ENCODE results near the gene VDAC2. TPM values are rescaled to one million over a fixed set of nuclear protein-coding genes. Genes with fewer than 3 reads are reported as not detected.
A peak's percentile ranks its signal among the peaks of the same experiment; 100 is the strongest.

Gene VDAC2
- total RNA-seq, 2 donors from 2014 or later = 160 to 187 TPM

DNA sequence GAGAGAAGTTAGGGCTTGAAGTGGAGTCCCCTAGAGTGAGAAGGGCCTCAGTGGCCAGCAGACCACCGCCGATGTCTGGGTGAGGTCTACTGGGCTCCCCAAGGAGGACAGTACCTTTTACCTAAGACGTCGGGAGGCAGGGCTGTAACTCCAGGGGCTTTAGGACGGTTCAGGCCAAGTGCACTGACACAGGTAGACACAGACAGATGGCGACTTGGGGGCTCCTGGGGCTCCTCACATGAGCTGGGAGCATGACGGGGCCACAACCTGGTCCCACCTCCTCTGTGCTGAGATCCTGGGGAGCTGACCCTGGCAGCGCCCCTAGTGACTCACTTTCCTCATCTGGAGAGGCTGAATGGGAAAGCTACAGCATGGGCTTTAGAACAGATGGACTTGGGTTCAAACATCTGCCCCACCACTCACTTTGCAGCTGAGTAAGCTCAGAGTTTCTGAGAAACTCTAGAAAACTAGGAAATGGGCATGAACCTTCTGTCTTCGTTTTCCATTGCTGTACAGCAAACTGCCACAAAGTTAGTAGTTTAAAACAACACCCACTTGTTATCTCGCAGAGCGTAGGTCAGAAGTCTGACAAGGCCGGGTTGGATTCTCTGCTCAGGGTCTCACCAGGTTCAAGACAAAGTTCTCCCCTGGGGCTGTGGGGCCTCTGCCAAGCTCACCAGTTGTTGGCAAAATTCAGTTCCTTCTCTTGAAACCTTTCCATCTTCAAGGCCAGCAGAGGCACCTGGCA is 29.9 kb downstream of the VDAC2 start:
- ATAC-seq = no peak
- peaks cover 2 to 6% of the 10 kb centered on the region in 2 donors for H3K4me1 Mint-ChIP-seq (ENCODE audit: low read depth in 2 of 2)

GRCh38 chr10:75243426-75243825 is 32.8 kb downstream of the VDAC2 start:
- H3K27ac Mint-ChIP-seq = no peak overlapping the region
- H3K4me3 Mint-ChIP-seq = no peak overlapping the region
- H3K4me1 Mint-ChIP-seq (ENCODE audit: low read depth in 2 of 2) = no peaks in the 10 kb centered on the region

More for the DNA sequence above, 29.9 kb downstream of the VDAC2 start:
- Mint-ChIP-seq H3K9me3 (no peaks in the 10 kb centered on the region), H3K4me3 (no peak overlapping the region), H3K27me3 (no peaks in the 10 kb centered on the region), H3K27ac (no peak overlapping the region), H3K36me3 (no peaks in the 10 kb centered on the region)
- no peak for DNase-seq (ENCODE audit: low spot score)

DNA sequence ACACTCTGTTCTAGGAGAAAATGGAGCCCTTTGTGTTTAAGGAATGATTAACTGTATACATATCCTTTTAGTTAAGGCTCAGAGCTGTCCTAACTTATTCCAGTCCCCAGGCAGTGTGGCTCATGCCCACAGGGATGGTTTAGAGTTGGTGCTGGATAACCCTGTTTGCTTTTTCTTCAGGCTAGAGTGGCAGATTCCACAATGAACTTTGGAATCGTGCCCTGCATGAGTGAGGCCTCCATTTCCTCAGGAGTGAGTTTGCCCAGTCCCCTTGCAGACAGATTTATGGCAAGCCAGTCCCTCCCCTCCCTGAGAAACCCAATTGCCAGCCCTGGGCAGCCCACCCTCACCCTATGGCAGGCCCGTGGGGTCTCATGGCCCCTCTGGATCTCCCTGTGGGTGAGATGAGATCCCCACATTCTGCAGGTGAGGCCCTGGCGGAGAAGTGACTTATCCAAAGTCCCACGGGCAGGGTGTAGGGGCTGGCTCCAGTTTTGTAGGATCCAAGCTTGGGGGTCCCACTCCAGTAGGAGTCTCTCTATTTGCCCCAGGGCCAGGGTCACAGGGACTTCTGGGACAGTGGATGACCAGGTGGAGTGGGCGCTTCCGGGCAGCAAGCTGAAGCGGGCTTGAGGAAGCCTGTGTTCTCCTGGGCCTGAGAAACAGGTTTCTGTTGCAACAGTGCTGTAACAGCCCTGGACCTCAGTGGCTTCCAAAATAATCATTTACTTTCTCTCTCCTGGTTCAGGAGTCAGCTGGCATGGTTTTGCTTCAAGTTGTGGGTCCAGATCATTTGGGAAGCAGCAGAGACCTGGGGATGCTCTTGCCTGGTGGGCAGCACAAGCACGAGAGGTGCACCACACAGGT is 34.1 kb downstream of the VDAC2 start:
- H3K27ac Mint-ChIP-seq = no peak overlapping the region
- H3K27me3 Mint-ChIP-seq = no peaks in the 10 kb centered on the region
- no peaks in the 10 kb centered on the region for H3K9me3 Mint-ChIP-seq
- no peaks in the 10 kb centered on the region for H3K36me3 Mint-ChIP-seq
- H3K4me3 Mint-ChIP-seq = no peak overlapping the region
- H3K4me1 Mint-ChIP-seq (ENCODE audit: low read depth in 2 of 2) = no peaks in the 10 kb centered on the region
- ATAC-seq = no peak
- no peak for DNase-seq (ENCODE audit: low spot score)

More at GRCh38 chr10:75243426-75243825, 32.8 kb downstream of the VDAC2 start:
- no peak for ATAC-seq
- Mint-ChIP-seq H3K36me3 (no peaks in the 10 kb centered on the region), H3K9me3 (no peaks in the 10 kb centered on the region), H3K27me3 (no peaks in the 10 kb centered on the region)
- no peak for DNase-seq (ENCODE audit: low spot score)

- peaks cover 0 to 2% of the 10 kb centered on the region in 2 donors for H3K27me3 Mint-ChIP-seq
- ATAC-seq = no peak
- no peak for DNase-seq (ENCODE audit: low spot score)
- no peaks in the 10 kb centered on the region for H3K4me1 Mint-ChIP-seq (ENCODE audit: low read depth in 2 of 2)
- H3K27ac Mint-ChIP-seq = no peak overlapping the region
- no peaks in the 10 kb centered on the region for H3K36me3 Mint-ChIP-seq
- no peak overlapping the region for H3K4me3 Mint-ChIP-seq
- no peaks in the 10 kb centered on the region for H3K9me3 Mint-ChIP-seq
Measured at GRCh38 chr10:75245354-75246250, 35.0 kb downstream of the VDAC2 start.

- no peak overlapping the region for H3K4me3 Mint-ChIP-seq
- no peak overlapping the region for H3K27ac Mint-ChIP-seq
- no peak for ATAC-seq
- H3K27me3 Mint-ChIP-seq = peaks cover 0 to 2% of the 10 kb centered on the region in 2 donors
- H3K4me1 Mint-ChIP-seq (ENCODE audit: low read depth in 2 of 2) = no peaks in the 10 kb centered on the region
- no peaks in the 10 kb centered on the region for H3K36me3 Mint-ChIP-seq
- no peaks in the 10 kb centered on the region for H3K9me3 Mint-ChIP-seq
- no peak for DNase-seq (ENCODE audit: low spot score)
Measured at GRCh38 chr10:75246506-75246905, 35.9 kb downstream of the VDAC2 start.

DNA sequence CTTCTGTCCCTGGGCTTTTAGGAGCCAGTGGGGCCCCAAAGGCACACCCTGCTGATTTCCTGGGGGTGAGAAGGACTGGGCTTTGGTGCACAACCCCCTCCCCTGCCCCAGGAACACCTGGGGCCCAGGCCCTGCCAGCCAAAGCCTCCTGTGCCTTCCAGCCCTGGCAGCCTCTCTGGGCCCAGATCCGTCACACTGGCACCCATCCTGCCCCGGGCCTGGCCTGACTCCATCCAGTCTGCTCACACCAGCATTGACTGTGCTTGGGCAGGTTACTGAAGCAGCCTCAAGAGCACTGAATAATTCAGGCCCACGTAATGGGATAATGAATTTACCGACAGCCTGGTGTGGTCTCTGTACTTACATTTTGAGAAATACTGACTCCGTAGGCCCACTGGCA is 37.2 kb downstream of the VDAC2 start:
- H3K27me3 Mint-ChIP-seq = peaks cover 0 to 2% of the 10 kb centered on the region in 2 donors
- H3K36me3 Mint-ChIP-seq = peaks cover 3% of the 10 kb centered on the region
- no peak overlapping the region for H3K27ac Mint-ChIP-seq
- no peak for DNase-seq (ENCODE audit: low spot score)
- H3K4me1 Mint-ChIP-seq (ENCODE audit: low read depth in 2 of 2) = no peaks in the 10 kb centered on the region
- ATAC-seq = no peak
- no peak overlapping the region for H3K4me3 Mint-ChIP-seq
- no peaks in the 10 kb centered on the region for H3K9me3 Mint-ChIP-seq

GRCh38 chr10:75250934-75251333 is 40.3 kb downstream of the VDAC2 start:
- no peak overlapping the region for H3K4me3 Mint-ChIP-seq
- peaks cover 5% of the 10 kb centered on the region for H3K9me3 Mint-ChIP-seq
- peaks cover 18% of the 10 kb centered on the region for H3K36me3 Mint-ChIP-seq
- DNase-seq (ENCODE audit: low spot score) = no peak
- ATAC-seq = no peak
- no peaks in the 10 kb centered on the region for H3K4me1 Mint-ChIP-seq (ENCODE audit: low read depth in 2 of 2)
- H3K27me3 Mint-ChIP-seq = peaks cover 0 to 2% of the 10 kb centered on the region in 2 donors
- H3K27ac Mint-ChIP-seq = no peak overlapping the region

DNA sequence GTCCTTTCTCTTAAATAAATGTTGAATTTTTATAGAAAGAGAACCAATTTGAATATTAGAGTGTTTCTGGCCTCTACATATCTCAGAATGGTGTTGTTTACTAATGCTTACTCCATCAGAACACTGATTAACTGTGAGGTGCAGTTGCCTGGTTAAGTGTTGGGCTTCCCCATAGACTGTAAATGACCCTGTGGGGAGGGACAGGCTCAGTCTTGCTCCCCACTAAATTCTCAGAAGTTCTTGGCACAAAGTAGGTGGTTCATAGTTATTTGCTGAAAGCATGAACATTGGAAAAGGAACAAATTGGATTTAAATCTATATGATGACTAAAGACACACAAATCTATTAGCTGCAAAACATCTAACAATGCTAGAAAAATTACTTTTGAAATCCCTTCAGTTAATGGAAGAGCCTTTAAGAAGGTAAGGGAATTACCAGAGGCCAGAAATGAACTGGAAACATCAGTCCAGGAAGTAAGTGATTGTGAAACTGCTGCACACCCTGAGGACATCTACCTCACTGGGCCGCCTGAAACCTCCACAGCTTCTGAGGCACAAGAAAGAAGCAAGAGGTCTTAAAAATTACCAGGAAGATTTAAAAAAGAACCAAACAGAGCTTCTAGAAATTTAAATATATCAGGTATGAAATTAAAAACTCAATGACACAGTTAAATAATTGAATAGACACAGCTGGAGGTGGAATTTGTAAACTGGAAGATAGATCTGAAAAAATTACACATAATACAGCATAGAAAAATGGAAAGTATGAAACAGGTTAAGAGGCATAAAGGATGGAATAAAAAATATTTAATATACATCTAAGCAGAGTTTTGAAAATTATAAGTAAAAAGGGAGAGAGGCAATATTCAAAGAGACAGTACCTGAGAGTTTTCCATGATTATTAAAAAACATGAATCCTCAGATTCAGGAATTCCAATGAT is 43.0 kb downstream of the VDAC2 start:
- Mint-ChIP-seq H3K27ac (no peak overlapping the region), H3K4me3 (no peak overlapping the region), H3K4me1 (ENCODE audit: low read depth in 2 of 2) (no peaks in the 10 kb centered on the region), H3K27me3 (peaks cover 0 to 2% of the 10 kb centered on the region in 2 donors), H3K36me3 (peaks cover 18% of the 10 kb centered on the region), H3K9me3 (peaks cover 5% of the 10 kb centered on the region)
- DNase-seq (ENCODE audit: low spot score) (no peak), ATAC-seq (no peak)

- DNase-seq (ENCODE audit: low spot score) (no peak), ATAC-seq (no peak)
- peaks cover 18% of the 10 kb centered on the region for H3K36me3 Mint-ChIP-seq
- peaks cover 0 to 2% of the 10 kb centered on the region in 2 donors for H3K27me3 Mint-ChIP-seq
- no peaks in the 10 kb centered on the region for H3K4me1 Mint-ChIP-seq (ENCODE audit: low read depth in 2 of 2)
- no peak overlapping the region for H3K4me3 Mint-ChIP-seq
- H3K27ac Mint-ChIP-seq = no peak overlapping the region
- H3K9me3 Mint-ChIP-seq = peaks cover 5% of the 10 kb centered on the region
Measured at GRCh38 chr10:75254739-75255138, 44.1 kb downstream of the VDAC2 start.

DNA sequence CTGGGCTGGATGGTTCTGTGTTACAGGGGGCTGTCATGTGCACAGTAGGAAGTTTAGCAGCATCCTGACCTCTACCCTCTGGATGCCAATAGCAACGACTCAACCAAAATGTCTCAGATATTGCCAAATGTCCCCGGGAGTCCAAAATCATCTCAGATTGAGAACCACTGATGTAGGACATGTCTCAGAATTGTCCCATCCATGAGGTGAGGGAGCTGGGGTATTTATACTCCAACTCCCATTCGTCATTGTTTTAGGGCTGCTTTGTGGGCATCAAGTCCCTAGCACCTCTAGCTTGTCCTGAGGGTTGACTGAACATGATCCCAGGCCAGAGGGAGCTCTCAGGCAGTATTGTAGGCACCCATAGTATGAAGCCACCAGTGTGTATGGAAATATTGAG is 50.4 kb downstream of the VDAC2 start:
- DNase-seq (ENCODE audit: low spot score) = no peak
- Mint-ChIP-seq H3K9me3 (no peaks in the 10 kb centered on the region), H3K27me3 (peaks cover 0 to 3% of the 10 kb centered on the region in 2 donors), H3K4me1 (ENCODE audit: low read depth in 2 of 2) (no peaks in the 10 kb centered on the region), H3K36me3 (no peaks in the 10 kb centered on the region), H3K27ac (no peak overlapping the region), H3K4me3 (no peak overlapping the region)
- no peak for ATAC-seq

DNA sequence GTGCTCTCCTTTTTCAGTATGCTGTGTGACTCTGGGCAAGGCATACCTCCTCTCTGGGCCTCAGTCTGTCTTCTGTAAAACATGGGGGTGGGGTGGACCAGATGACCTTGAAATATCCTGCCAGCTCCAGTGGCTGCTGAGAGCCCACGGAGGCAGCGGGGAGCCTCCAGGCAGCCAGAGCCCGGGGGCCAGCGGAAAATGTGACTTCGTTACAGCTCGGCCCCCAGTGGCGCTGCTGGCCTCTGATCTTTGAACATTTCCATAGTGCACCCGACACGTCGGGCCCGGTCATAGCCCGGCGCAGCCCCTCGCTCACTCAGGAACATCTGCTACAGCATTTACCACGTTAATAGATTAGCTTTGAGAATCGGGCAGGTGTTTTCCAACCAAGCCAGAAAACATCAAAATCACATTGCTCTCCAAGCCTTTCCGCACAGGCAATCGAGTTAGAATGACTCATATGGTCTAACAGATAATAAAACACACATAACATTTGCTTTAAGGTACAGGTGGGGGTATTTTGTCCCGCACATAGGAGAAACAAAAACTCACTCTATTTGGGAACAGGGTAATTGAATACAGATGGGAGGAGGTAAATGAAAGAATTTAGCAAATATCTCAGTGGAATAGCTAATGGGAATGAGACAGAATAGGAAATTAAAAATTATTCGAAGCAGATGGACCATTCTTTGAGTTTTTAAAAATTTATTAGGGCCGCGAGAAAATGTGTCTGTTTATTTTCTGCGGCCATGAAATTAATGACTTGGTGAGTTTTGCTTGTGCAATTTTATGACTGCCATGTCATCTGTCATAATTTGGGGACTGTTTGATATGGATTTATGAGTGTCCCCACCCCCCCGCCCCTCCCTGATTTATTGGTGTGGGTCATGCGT is 51.5 kb downstream of the VDAC2 start:
- Mint-ChIP-seq H3K27me3 (peaks cover 0 to 6% of the 10 kb centered on the region in 2 donors), H3K9me3 (no peaks in the 10 kb centered on the region), H3K4me1 (ENCODE audit: low read depth in 2 of 2) (no peaks in the 10 kb centered on the region), H3K36me3 (no peaks in the 10 kb centered on the region), H3K27ac (no peak overlapping the region), H3K4me3 (no peak overlapping the region)
- DNase-seq (ENCODE audit: low spot score) (no peak), ATAC-seq (no peak)

DNA sequence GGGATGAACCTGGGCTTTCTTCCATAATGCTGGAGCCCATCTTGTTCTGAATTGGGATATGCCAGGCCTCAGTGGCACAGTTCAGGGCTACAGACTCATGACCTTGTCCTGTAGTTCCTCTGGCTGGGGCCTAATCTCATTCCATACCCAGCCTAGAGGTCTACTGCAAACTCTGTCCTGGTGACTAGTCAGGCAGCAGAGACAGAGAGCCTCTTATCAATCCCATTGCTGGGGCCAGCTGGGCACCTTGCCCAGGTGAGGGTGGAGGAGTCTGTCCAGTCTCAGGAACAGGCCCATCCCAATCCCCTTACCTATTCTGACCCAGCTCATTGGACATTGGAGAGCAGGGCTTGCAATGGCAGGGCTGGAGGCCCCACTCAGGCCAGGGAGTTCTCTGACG is 53.2 kb downstream of the VDAC2 start:
- Mint-ChIP-seq H3K4me1 (ENCODE audit: low read depth in 2 of 2) (no peaks in the 10 kb centered on the region), H3K9me3 (no peaks in the 10 kb centered on the region), H3K27me3 (peaks cover 0 to 6% of the 10 kb centered on the region in 2 donors), H3K27ac (no peak overlapping the region), H3K4me3 (no peak overlapping the region), H3K36me3 (no peaks in the 10 kb centered on the region)
- peak in 1 of 2 donors; percentile 40 for ATAC-seq
- no peak for DNase-seq (ENCODE audit: low spot score)

All from natural killer cell treated with Interleukin-12 subunit alpha and Interleukin-12 subunit beta and Interleukin-15 and Interleukin-18, amount 100 ng/mL, for 72 hours (primary cell).